Fibroblast of skin of left quadriceps (primary cell): Measurements from ENCODE around the gene CFAP92.

Experiments
- DNase-seq, 2 experiments: peaks; one replicate each; pipeline ENCODE4 v3.0.0-alpha.2; 2013; ENCODE audit warnings: low read depth in 2 of 2

The CFAP92 gene

GRCh38 chr3:128987302-128988100 lies 6.4 kb downstream of the CFAP92 start:
- no peak for DNase-seq

DNA sequence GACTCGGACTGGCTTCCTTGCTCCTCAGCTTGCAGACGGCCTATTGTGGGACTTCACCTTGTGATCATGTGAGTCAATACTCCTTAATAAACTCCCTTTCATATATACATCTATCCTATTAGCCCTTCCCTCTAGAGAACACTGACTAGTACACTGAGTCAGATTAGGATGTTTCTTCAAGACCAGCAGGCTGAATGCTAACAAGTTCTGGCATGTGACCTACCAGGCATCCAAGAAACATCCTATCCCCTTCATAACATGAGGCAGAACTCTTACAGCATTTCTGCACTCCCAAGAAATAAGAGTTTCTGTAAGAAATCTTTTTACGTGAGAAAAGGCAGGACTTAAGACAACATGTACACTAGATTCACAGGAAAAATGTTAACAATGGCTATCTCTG lies 9.3 kb downstream of the CFAP92 start:
- DNase-seq = no peak

DNA sequence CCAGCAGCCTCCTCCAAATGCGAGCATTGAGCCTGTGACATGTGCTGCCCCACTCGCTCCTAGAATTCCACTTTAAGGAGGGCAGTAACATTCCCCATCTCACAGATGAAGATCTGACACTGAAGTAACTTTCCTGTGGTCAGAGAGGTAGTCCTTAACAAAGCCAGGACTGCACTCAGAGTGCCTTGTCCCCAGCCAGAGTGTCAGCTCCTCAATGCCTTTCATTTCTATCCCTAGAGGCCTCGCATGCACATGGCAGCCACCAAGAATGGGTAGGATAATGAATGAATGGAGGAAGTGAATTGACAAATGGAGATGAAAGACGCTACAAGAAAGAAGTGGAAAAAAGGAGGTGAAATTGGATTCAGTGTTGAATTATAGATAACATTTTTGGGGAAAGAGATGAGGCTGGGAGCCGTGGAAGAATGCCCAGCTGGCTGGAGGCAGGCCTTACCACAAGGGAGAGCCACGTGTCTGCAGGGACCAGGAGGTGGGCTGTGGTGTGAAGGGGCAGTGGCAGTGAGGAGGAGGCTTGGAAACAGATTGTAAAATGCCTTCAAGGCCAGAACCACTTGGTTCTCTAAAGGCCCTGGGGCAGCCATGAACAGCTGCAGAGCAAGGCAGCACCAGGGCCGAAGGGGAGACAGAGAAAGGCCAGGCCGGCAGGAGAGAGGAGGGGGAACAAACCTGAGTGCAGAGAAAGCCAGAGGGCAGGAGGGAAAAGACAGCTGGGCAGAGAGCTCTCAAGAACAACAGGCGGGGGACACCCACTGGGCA lies 10.4 kb downstream of the CFAP92 start:
- no peak for DNase-seq

GRCh38 chr3:128975276-128975675 lies 18.6 kb downstream of the CFAP92 start:
- no peak for DNase-seq

DNA sequence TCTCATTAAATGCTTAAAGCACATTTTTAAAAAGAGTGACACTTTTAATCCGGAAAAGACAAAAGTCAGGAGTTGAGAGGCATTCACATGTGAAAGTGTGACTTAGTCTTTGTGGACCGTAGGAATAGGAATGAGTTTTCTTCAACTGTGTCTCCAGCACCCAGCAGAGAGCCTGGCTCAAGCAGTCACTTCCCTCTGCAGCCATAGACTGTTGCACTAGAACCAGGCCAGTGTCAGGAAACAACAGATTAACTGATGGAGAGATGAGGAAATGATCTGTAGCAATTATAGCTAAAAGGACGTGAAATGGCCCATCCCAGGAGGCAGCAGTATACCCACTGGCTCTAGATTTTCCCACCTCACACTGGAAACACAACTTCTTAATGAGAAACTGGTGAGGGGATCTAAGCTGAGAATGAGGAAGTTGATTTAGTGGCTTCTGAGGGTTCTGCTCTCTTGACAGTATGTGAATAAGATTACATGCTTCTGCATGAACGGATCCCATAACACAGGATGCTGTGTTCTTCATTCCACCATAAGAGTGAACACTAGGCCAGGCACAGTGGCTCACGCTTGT lies 19.8 kb downstream of the CFAP92 start:
- DNase-seq = no peak

DNA sequence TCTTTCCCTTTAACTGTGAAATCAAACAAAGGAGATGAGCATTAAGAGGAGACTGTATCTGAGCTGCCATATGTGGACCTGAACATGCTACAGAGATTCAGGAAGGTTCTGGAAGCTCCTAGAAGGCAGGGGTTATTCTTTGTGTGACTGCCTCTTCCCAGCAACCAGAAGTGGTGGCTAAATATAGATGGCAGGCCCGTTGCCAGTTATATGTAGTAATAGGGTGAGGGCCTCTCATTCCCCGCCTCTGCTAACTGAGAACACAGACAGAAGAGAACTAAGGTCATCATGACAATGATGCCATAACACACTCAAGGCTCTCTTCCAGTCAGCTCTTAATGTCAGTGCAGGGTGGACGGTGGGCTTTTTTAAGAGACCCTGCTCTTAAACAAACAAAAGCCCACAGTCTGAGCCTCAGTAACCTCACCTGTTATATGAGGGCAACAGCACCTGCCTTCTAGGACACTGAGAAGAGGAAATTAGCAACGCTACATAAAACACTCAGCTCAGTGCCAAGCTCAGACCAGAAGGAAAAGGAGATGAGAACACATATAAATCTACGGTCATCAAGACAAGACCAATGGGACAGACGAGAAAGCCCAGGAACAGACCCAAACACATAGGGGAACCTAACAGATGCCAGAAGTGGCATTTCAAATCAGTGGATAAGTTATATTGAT lies 22.3 kb downstream of the CFAP92 start:
- DNase-seq = no peak

- DNase-seq = no peak
Observed at GRCh38 chr3:128970740-128971047, 23.2 kb downstream of the CFAP92 start.

DNA sequence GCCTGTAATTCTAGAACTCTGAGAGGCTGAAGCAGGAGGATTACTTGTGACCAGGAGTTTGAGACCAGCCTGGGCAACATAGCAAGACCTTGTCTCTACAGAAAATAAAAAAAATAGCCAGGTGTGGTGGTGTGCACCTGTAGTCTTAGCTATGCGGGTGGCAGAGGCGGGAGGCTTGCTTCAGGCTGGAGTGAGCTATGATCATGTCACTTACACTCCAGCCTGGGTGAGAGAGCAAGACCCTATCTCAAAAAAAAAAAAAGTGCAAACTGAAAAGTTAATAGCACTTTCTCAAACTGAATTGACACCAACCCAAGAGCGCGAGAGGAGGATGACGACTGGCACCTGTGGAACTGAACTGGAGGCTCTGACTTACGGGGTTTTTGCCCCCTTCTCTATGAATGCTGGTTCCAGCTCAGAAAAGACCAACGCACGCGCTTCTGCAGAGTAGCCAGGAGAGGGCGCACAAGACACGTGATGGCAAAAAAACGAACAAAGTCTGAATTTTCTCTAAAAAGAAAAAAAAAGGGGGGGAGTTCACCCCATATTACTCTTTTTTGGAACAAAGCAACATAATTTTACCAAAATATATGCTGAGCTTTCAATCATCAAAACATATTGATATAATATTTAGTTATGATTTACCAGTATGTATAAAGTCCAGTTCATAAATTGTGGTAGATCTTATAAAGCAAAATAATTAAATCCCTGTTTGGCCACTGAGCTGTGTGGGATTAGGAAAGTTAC lies 23.7 kb downstream of the CFAP92 start:
- no peak for DNase-seq

DNA sequence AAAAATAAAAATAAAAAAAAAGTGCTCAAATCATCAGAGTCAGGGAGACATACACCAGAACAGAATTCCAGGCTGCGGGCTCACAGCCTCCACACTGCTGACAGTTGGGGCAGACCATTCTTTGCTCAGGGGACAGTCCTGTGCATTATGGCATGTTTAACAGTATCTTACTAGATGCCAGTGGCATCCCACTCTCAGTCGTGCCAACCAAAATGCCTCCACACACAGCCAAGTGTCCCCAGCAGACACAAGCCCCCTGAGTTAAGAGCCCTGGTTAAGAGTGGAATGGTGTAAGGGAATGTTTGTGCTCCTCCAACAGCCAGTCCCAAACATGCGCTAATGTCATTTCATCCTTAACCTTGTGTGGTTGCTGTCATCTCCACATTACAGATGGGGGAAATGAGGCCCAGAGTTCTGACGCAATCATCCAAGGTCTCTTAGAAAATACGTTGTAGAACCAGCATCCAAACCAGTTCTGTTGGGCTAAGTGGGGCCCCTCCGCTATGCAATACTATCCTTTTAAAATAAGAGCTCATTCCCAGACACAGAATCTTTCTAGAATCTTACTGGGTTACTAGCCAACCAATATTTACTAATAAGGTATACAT lies 26.0 kb downstream of the CFAP92 start:
- no peak for DNase-seq

DNA sequence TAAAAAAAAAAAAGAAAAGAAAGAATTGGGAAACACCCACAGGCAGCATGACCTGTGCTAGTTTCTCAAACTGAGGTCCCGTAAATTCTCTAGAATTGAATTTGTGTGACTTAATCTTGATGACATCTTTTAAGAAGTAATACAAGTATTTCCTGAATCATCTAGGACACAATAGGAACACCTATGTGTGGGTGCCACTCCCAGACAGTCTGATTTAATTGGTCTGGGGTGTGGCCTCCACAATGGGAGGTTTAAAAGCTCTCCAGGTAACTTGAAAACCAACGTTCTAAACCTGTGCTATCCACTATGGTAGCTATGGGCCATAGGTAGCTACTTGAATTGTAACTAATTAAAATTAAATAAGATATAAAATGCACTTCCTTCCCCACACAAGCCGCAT lies 28.1 kb downstream of the CFAP92 start:
- no peak for DNase-seq

DNA sequence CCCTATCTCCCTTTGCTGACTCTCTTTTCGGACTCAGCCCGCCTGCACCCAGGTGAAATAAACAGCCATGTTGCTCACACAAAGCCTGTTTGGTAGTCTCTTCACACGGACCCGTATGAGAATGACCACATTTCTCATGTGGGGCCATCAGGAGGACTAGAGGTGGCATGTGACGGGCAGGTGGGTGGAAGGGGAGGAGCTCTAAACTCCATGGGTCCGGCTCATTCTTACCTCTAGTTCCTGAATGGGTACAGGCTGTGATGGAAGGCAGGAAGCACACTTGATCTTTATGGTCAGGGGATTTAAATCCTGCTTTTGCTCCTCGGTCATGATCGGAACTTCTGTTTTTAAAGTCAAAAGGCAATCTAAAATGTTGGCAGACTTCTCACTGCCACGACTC lies 28.6 kb downstream of the CFAP92 start:
- no peak for DNase-seq

GRCh38 chr3:128956440-128956839 lies 37.4 kb downstream of the CFAP92 start:
- no peak for DNase-seq

DNA sequence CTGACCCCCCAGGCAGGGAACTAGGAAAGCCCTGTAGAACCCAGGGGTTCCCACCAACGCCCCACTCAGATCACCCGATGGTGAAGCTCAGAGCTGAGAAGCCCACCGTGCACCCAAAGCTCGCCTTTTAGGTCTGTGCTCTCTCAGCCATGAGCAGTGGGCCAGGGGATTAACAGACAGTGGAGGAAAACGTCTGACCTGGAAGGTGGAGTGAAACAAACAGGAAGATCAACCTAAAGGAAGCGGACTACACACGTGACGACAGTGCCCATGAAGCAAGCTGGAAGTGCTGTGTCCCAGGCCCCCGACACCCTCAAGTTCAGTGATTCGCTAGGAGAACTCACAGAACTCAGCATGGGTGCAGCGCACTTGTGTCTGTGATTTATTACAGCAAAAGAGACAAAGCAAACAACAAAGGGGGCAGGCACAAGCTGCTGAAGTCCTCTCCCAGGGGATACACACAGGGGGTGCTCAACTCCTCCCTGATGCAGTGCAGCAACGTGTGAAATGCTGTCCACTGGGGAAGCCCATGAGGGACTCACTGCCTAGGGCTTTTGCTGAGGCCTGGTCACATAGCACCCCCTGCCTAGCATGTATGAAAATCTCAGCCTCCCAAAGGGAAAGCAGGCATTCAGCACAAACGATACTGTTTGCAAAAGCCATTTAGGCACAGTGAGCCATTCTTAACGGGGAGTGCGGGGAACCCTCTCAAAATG lies 43.5 kb downstream of the CFAP92 start:
- DNase-seq = no peak

GRCh38 chr3:128949158-128949557 lies 44.7 kb downstream of the CFAP92 start:
- no peak for DNase-seq

GRCh38 chr3:128946411-128946810 lies 47.5 kb downstream of the CFAP92 start:
- DNase-seq = no peak

DNA sequence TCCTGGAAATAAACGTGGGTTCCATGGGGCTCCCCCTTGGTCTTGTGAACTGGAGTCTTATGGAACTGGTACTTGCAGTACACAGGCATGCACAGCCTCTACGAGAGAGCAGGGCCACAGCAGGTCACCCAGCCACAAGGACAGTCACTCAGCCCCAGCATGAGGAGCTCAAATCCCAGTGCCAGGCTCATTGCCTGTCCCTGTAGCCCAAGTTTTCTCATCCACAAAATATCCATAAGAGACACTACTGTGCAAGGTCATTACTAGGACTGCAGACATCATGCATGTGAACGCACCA lies 48.0 kb downstream of the CFAP92 start:
- no peak for DNase-seq

GRCh38 chr3:128945041-128945877 lies 48.6 kb downstream of the CFAP92 start:
- no peak for DNase-seq

GRCh38 chr3:128942161-128942952 lies 51.5 kb downstream of the CFAP92 start:
- no peak for DNase-seq

GRCh38 chr3:128940252-128940651 lies 53.6 kb downstream of the CFAP92 start:
- DNase-seq = no peak
